Limb (tissue), 2 donors: ENCODE measurements around the gene IRF6.

Experiments
- DNase-seq, 2 donors: peaks; one replicate each; pipeline ENCODE4 v3.0.0-alpha.2; 2016; ENCODE audit errors: extremely low spot score in 2 of 2

Gene IRF6

DNA sequence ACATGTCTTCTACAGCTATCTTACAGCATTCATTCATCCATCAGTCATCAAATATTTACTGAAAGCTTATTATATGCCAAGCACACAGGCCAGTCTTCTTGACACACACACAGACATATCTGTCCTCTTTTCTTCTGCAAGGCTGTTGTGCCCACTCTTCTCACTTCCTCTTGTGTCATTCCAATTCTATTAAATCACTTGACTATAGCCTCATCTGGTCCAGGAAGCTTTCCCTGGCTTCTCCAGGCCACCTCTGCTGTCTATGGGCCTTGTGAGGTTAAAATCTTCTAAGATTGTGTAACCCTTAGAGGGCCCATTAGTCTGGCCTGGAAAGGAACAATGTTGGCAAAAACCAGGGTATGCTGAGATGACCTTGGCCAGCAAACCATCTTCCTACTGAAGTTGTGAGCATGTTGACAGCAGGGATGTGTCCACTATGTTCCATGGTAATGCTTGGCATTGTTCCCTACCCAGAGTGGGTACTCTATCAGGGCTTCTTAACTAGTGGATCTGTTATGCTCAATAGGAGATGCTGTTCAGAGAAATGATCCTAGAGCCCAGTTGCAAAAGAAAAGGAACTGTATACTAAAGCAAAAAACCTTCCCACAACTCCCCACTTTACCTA, 44.8 kb downstream of the IRF6 start:
- DNase-seq = no peak

DNA sequence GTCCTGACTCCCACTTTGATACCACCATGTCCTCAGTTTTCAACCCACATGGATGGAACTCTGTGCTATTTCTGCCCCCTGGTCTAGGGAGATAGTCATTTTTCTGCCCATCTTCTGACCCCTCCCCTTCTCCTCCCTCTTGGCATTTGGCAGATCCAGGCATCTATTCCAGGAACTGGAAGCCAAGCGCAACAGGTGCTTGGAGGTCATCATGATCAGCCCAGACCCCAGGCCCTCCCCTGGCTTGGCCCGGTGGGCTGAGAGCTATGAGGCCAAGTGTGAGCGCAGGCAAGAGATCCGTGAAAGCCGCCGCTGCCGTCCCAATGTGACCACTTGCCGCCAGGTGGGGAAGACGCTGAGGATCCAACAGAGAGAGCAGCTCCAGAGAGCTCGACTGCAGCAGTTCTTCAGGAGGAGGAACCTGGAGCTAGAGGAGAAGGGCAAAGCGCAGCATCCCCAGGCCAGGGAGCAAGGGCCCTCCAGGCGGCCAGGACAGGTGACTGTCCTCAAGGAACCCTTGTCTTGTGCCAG, 46.0 kb downstream of the IRF6 start:
- no peak for DNase-seq

DNA sequence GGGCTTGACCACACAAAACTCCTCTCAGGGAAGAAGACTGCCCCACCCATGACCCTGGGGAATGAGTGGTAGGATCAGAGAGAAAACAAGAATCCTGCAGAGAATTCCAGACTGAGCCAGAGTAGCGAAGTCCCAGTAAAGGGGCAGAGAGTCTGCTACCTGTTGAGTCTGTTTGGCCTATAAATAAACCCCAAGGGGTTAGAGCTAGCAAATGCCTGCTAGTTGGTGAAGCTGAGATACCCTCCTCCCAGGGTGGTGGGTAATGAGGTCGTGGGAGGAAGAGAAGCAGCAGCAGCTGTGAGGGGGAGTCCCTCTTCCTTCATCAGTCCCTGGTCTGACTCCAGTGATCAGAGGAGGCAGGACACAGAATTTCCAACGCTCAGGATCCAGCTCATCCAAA, 47.5 kb downstream of the IRF6 start:
- DNase-seq = no peak

DNA sequence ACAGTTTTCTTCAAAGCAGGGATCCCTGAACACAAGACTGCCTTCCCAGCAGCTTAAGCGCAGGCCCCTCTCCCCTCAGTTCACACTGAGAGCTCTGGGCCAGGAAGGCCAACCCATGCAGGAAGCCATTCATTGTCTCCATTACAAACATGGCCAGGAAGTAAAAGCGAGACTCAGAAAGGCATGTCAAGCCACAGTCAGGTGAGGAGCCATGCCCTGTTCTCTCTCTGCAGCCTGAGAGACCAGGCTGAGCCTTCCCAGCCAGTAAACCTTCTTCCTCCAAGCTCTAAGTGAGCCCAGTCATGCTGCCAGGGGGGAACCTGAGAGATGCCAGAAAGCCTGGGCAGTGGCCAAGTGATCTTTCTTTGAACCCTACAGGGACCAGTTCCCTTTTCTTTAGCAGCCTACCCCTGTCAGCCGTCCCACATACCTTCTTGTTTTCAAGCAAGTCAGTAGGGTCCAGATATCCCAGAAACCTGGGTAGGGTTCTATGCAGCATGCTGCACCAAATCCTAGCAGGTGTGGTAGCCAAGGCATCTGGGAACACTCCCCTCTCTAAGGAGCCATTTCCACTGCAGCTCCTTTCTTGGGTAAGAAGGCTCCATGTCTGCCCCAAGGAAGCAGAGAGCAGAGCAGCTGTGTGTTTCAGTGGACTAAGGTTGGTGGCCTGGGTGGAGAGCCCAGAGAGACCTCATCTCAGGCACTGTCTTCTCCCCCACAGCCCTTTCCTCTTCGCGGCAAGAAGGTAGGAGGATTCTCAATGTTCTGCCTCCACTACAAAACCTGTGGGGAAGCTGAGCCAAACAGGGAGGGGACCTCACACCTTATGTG, 49.1 kb downstream of the IRF6 start:
- DNase-seq = no peak

DNA sequence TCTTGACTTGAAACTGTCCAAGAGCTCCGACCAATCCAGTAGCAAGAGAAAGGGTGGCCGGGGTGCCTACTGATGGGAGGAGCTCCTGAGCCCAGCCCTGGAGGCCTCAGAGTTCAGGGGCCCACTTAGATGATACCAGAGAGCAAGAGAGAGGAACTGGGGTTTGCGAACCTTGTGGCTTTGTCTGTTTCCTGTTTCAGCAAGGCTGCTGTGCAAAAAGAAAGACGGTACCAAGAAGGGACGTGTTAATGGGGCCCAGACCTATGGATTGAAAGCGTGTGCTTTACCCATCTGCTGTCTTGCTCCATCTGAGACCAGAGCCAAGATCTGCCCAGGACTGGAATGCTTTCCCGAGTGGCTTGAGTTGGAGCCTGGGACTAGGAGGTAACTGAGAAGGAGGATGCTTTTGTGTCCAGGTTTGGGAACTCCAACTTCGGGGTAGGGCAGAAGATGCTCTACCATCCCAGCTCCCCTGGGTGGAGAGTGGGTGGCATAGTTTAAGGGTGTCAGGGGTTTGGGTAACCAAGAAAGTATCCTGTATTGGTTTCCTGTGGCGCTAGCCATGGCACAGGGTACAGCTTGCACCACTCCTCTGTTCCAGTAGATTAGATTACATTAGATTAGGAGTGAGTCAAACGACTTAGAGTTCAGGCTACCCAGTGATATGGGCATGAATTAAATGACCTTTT, 49.9 kb downstream of the IRF6 start, which contains the start of gene TRAF3IP3:
Gene TRAF3IP3 (plus strand): TSS at position 128 of the 689 bp plus-strand sequence. CDS start 3,987 bp downstream, outside the sequence.
- no peak for DNase-seq

DNA sequence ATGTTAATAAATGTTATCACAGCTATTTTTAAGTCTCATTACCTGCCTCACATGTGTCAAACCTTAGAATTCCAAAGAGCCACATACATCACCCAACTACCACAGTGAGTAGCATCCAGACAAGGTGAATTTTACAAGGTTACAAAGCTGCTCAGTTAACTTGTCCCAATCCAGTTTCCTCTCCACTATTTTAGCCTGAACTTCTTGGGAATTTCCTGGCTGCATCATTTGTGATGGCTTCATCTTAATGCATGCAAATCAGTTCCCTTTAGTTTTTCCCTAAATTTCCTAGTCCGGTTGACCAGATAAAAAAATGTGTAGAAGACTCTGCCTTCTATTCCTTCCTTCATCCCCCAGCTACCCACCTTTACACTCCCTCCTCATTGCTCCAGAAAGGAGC, 50.7 kb downstream of the IRF6 start:
- no peak for DNase-seq

DNA sequence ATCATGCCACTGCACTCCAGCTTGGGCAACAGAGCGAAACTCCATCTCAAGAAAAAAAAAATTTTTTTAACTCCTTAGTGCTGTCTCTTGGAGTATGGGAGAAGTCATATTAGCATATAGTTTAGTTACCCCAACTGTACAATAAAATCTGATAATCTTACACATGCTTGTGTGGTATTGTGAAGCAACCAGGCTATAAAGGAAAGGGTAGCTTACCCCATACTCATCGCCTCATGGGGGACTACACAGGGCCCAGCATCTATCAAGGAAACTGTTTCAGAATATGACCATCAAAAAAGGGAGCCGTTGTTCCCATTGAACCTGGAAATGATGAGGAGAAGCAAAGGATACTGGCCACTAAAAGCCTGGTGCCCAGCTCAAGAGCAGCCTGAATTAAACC, 53.1 kb downstream of the IRF6 start:
- no peak for DNase-seq

DNA sequence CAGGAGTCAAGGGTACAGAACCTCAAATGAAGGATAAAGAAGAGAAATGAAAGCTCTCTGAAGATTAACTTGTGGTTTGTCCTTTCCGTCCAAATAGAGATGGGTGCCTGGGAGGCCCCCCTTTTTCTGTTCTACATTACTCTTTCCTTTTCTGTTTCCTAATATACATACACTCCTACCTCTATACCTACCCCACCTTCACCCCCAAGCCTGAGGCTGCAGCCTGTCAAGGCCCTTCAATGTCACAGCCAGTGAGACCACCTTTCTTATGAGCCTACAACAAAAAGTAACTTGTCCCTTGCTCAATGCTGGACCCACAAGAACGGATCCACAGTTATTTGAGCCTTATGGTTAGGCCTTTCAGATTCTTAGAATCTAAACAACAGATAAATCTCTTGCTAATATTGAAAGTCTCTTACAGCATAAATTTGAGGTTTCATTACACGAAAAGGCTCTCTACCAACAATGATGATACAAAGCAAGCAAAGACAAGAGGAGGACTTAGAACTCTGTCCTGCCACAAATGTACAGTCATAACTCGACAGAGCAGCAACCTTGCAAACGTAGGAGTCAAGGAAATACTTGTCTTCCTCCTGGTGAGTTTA, 54.2 kb downstream of the IRF6 start:
- no peak for DNase-seq

DNA sequence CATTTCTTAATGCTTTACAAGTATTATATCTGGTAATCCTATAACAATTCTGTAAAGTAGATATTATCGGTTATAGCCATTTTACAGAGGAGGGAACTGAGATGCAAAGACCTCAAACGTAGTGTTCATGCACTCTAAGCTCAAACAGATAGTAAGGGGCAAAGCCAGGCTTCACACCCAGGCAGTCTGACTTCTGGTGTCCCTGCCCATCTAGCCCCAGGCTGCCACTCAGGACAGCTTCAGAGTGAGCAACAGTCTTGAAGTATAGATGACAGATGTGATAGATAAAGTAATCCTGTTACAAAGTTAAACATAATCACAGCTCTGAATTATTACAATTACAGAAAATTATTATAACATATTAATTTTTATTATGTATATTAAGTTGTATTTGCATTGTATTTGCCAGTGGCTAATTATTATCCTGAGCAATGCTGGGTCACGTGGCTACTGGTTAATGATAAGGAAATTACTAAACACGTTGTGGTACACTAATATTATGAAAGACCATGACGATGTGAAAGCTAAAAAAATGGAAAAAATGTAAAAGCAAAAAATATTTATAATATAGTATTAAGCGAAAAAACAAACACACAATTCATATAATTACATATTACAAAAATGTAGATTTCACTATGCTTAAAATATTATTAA, 56.1 kb downstream of the IRF6 start:
- no peak for DNase-seq

DNA sequence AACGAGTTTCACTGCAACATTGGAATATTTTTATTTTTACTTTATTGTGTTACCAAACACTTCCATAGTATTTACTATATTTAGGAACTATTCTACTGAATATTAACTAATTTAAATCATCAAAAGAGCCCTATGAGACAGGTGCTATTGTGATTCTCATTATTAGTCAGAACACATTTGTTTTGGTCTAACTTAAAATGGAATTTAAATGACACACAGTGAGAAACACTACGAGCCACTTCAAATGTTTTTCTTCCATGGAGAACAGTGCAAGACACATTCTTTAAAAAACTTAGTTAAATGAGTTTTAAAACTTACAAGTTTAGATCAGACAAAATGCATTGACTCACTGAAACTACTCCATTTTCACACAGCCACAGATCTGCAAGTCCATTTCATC, 56.7 kb downstream of the IRF6 start:
- DNase-seq = no peak

DNA sequence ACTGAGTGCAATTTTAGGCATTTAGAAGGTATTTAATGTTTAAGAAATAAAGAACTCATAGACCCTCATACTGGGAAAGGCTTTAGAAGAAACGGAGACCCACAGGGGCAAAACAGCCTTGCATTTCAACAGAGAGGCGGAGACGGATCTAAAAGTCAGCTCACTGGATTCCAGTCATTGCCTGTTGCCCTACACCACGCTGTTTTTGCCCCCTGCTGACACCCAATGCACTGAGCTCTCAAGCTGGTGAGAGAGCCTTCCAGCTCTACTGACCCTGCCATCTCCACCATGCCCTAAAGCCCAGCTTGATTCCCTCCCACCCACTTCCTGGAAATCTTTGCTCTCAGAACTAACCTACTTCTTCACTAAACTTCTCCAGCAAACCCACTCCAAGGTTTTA, 57.3 kb downstream of the IRF6 start:
- no peak for DNase-seq

DNA sequence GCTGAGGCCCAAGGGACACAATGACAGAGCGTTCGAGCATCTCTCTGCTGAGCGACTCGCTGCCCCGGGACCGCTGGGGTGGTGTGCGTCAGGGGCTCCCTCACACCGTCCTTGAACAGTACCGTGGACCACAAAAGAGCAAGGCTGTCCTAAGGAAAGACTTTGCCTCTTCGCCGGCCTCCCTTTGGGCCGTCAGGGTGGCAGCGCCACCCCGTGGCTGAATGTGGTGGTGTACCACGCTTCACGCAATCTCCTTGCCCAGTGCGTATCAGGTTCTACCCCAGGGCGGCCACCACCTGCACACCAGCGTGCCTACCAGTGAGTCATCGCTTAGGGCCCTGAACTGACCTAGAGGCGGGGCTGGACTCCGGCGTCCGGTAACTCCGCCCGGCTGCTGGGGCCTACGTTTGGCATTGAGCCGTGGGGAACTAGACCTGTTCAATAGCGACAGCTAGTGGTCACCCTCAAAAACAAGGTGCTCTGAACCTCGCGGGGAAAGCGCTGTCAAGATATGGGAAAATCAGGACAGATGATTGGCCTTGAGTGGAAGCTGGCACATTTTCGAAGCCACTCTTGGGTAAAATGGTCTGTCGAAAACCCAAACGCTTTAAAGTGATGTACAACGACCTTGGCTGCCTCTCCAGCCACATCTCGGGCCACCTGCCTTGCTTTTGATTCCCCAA, 58.2 kb downstream of the IRF6 start:
- DNase-seq = peak; percentile 49 to 82

DNA sequence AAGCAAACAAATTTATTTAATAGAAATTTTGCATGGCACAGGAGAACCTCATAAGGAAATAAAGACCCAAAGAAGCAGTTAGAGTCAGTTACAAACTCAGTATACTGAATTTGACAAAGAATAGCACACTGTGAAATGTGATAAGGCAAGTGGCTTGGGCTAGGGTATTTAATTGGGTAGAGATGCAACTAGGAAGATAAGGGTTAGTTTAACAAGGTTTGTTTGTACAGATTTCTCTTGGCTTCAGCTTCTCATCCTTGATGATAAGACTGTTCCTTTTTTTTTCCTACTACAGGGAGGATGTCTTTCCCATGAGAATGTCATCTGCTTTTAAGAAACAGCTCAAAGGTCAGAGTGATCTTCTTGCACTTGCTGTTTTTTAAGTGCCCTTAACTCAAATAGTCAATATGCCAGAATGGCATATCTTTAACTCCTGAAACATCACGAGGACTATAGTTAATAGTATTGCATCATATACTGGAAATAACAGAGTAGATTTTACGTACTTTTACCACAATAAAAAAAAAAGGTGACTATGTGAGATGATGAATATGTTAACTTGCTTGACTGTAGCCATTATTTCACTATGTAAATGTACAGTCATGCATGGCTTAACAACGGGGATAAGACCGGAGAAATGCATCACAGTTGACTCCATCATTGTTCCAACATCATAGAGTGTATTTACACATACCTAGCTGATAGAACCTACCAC, 59.3 kb downstream of the IRF6 start:
- DNase-seq = no peak

DNA sequence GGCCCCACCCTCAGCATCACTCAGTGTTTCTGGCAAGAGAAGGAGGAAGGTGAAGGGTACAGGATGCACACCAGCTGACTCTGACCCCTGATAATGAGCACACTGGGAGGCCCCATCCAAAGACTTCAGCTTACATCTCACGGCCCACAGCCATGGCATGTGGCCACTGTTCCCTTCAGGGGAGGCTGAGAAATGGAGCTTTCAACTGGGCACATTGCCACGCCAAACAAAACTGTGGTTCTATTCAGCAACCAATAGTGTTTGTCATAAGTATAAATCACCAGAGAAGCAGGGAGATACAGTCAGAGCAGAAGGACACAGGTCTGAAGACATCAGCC, 62.8 kb downstream of the IRF6 start:
- DNase-seq = peak in 1 of 2 donors; percentile 39

DNA sequence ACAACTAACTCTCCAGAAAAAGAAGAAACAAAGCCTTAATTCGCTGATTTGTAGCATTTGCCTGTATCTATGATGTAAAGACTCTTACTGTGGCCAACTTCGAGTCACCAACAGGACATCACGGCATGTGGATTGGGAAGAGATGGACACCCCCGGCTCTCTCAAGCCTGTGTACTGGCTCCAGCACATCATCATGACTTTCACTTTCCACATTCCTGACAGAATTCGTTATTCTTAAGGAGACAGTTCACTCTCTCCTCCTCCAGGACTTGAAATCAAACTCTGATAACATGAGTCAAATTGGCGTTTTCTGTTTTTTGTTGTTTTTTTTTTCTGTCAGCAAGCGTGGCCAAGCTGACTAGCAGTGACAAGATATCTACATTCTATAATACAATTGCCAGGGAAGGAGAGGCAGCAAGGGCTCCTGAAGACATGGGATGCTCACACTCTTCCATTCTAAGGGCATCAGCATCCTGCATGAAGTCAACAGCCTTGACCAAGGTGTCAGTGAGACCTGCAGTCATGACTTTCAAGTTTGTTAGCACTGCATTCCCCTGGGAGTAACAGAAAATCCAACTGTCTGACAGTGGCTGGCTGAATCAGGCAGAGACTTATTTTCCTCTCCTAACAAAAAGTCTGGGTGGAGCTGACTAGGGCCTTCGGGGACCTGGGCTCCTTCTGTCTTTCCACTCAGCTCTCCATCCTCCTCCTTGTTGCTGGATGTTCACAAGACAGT, 63.4 kb downstream of the IRF6 start:
- no peak for DNase-seq

DNA sequence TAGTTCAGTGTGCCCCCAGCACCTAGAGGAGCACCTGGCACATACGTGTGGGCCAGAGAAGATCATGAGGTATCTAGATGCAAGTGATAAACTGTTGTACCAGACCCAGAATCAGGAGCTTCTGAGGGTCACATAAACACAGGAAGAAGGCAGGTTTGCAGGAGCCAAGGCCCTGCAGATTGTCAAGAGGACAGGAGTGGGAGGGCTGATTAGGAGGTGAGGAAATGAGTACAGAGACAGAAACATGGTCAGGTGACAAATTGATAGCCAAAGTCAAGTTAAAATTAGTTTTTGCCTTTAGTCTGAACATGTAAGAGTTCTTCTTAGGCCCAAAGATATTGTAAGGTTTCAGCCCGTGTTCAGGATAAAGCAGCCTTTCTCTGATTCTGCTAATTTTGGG, 64.1 kb downstream of the IRF6 start:
- no peak for DNase-seq

DNA sequence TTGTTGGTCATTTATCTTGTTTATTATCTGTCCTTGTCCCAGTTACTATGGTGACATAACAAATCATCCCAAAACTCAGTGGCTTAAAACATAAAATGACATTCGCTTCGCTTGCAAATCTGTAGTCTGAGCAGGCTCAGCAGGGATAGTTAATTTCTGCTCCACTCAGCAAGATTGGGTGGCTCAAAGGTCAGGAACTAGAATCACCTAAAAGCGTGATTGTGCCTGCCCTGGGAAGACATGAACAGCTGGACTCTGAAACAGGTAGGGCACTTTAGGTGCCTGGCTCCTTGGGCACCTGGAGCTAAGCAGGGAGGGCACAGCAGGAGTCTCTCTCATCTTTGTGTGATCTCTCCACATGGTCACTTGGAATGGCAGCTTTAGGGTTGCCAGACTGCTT, 64.7 kb downstream of the IRF6 start:
- DNase-seq = no peak

DNA sequence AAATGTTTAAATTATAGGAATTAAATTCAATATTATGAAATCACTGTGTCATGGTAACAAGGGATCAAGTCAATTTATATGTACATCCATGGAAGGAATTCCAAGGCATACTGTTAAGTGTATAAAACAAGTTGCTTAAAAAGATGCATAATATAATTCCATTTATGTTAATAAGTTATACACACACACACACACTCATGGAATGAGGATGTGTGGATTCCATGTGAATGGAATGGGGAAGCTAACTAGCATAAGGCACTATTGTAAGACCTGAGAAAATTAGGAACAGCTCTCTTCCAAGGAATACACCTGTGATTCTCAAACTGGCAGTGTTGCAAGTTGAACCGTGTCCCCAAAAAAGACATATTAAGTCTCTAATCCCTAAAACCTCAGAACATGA, 67.7 kb downstream of the IRF6 start:
- no peak for DNase-seq

DNA sequence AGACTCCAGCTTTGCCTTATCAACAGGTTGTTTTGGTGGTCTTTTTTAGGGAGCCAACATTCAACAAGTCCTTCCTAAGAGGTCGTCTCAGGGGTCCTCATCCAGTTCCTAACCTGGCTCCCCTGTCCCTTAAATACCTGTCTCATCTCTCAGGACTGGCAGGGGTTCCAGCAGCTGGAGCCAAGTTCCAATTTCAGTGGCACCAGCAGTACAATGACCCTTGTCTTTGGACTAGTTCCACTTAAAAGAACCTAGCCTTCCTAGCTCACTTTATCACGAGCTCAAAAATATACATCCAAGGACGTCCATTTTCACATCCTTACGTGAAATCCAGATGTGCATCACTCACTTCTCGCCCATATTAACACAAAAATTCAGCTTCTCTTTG, 68.8 kb downstream of the IRF6 start:
- DNase-seq = no peak
